B cell (primary cell): ENCODE data around the gene ANKRD33B. TPM values are rescaled to one million over a fixed set of nuclear protein-coding genes. Genes with fewer than 3 reads are reported as not detected.
A peak's percentile ranks its signal among the peaks of the same experiment; 100 is the strongest.

Source experiments
- ATAC-seq: fragments of 200-7000 bp; cut with Tn5 transposase; one replicate; pipeline ENCODE4 v1.10.0; 2021; ENCODE audit warnings: low read depth, mild to moderate bottlenecking, moderate number of reproducible peaks, moderate library complexity
- CTCF ChIA-PET: fragments of 350-600 bp; sonication (Branson Sonifier 250); formaldehyde crosslinking; loops from one replicate; lab custom pipeline; 2021; ENCODE audit warnings: antibody characterized with exemption, inconsistent platforms; lab: Charles Lee
- POLR2A ChIA-PET: fragments of 350-600 bp; sonication (Branson Sonifier 250); formaldehyde crosslinking; loops from one replicate; lab custom pipeline; 2021; ENCODE audit warnings: antibody characterized with exemption; lab: Charles Lee
- DNase-seq: peaks from one replicate; pipeline ENCODE4 v3.0.0; 2013
- H2AFZ ChIP-seq: 2 replicates; pipeline ENCODE4 v1.6.1; 2012; ENCODE audit warnings: mild to moderate bottlenecking, low read depth, low read length; ENCODE audit not compliant: insufficient read depth, poor library complexity, severe bottlenecking
- H3K27ac ChIP-seq, 2 donors: 1 replicate in 1 of 2; 2 replicates in 1 of 2; pipeline ENCODE4 v1.5.1; 2012 to 2013; ENCODE audit warnings: low read length in 2 of 2, mild to moderate bottlenecking in 2 of 2, moderate library complexity in 1 of 2
- H3K27me3 ChIP-seq, 4 experiments: fragments of 200-600 bp in 1 of 4; sonication (generic) in 1 of 4; replicated peaks in 1 of 4; 1 replicate in 2 of 4; 2 replicates in 2 of 4; pipeline versions ENCODE4 v1.6.1 to v1.7.0; 2013 to 2016; ENCODE audit warnings: low read length in 3 of 4, mild to moderate bottlenecking in 2 of 4, mixed read lengths in 1 of 4, moderate library complexity in 1 of 4; ENCODE audit not compliant: insufficient read depth in 4 of 4, control insufficient read depth in 3 of 4; ENCODE audit errors: control extremely low read depth in 1 of 4
- H3K36me3 ChIP-seq, 2 experiments: replicated peaks in 1 of 2; 1 replicate in 1 of 2; 2 replicates in 1 of 2; pipeline versions ENCODE4 v1.6.1 to v1.7.1; 2013; ENCODE audit warnings: low read length in 1 of 2; ENCODE audit not compliant: insufficient read depth in 2 of 2, control insufficient read depth in 1 of 2; ENCODE audit errors: control extremely low read depth in 1 of 2, extremely low read depth in 1 of 2
- H3K4me1 ChIP-seq, 2 donors: fragments of 200-600 bp in 1 of 2; sonication (generic) in 1 of 2; 1 replicate in 1 of 2; 2 replicates in 1 of 2; pipeline versions ENCODE4 v1.5.1 to v1.6.1; 2013 to 2017; ENCODE audit warnings: low read length in 2 of 2; ENCODE audit not compliant: control insufficient read depth in 2 of 2, insufficient read depth in 2 of 2
- H3K4me2 ChIP-seq: replicated peaks from 2 replicates; pipeline ENCODE3; 2012; ENCODE audit warnings: mild to moderate bottlenecking, low read depth, low read length; ENCODE audit not compliant: poor library complexity, severe bottlenecking
- H3K4me3 ChIP-seq, 5 experiments: fragments of 200-600 bp in 1 of 5; sonication (generic) in 1 of 5; 1 replicate in 3 of 5; 2 replicates in 2 of 5; pipeline versions ENCODE4 v1.5.1 to v1.7.0; 2011 to 2016; ENCODE audit warnings: low read length in 4 of 5, mild to moderate bottlenecking in 4 of 5, low read depth in 2 of 5, control low read depth in 1 of 5, moderate library complexity in 1 of 5; ENCODE audit not compliant: insufficient read depth in 1 of 5; ENCODE audit errors: control extremely low read depth in 1 of 5, extremely low read depth in 1 of 5
- H3K79me2 ChIP-seq: fragments of 200-600 bp; sonication (generic); one replicate; pipeline ENCODE4 v1.6.0; 2016; ENCODE audit warnings: low read length; ENCODE audit not compliant: control insufficient read depth, insufficient read depth
- H3K9ac ChIP-seq: fragments of 200-600 bp; sonication (generic); 2 replicates; pipeline ENCODE4 v1.6.1; 2017; ENCODE audit warnings: mild to moderate bottlenecking, low read length, moderate library complexity
- H3K9me3 ChIP-seq, 3 donors: one replicate each; pipeline versions ENCODE4 v1.6.1 to v1.7.1; 2013; ENCODE audit warnings: low read length in 2 of 3; ENCODE audit not compliant: control insufficient read depth in 2 of 3, insufficient read depth in 1 of 3; ENCODE audit errors: control extremely low read depth in 1 of 3
- H4K20me1 ChIP-seq: 2 replicates; pipeline ENCODE4 v1.6.0; 2012; ENCODE audit warnings: mild to moderate bottlenecking, low read length; ENCODE audit not compliant: insufficient read depth, control insufficient read depth, poor library complexity, severe bottlenecking
- H3K27ac Mint-ChIP-seq: one replicate; pipeline ENCODE4 v1.8.0; 2021; ENCODE audit warnings: mixed read lengths
- H3K27me3 Mint-ChIP-seq: one replicate; pipeline ENCODE4 v1.8.0; 2021; ENCODE audit warnings: mixed read lengths
- H3K4me1 Mint-ChIP-seq: one replicate; pipeline ENCODE4 v1.8.0; 2021; ENCODE audit warnings: mixed read lengths
- H3K4me3 Mint-ChIP-seq: one replicate; pipeline ENCODE4 v1.8.0; 2021; ENCODE audit warnings: mixed read lengths
- H3K9me3 Mint-ChIP-seq: one replicate; pipeline ENCODE4 v1.8.0; 2022; ENCODE audit warnings: mixed read lengths; ENCODE audit not compliant: insufficient read depth
- EZH2 ChIP-seq: IDR thresholded peaks from 2 replicates; pipeline ENCODE4 v1.6.1; 2012; ENCODE audit warnings: borderline replicate concordance, low read depth, mild to moderate bottlenecking, moderate library complexity, low read length; ENCODE audit not compliant: insufficient read depth, poor library complexity, severe bottlenecking
- WGBS: methylation state at CpG from one replicate; pipeline ENCODE4 v1.1.5; 2013; ENCODE audit warnings: missing lambda C conversion rate; ENCODE audit not compliant: insufficient coverage; 5-methylcytosine and 5-hydroxymethylcytosine counted together
- intact Hi-C: fragments of 100-400 bp; cut with micrococcal nuclease; formaldehyde crosslinking; loops from one replicate; pipeline ENCODE4 v1.10.0; 2022
- polyA plus RNA-seq: library from polyadenylated mRNA; depleted of rRNA; stranded (reverse); fragments of >200 nt; gene quantifications from 2 replicates; pipeline ENCODE4 v1.2.3, GENCODE V29; 2012
- total RNA-seq, 2 donors: library from RNA; stranded (reverse); fragments of 120-200 nt in 1 of 2; gene quantifications; 1 replicate in 1 of 2; 2 replicates in 1 of 2; pipeline versions ENCODE4 v1.2.3 to v1.2.4, GENCODE V29; 2013 to 2022
- TF ChIP-seq, protein P1 (sequence below): fragments of 200-600 bp; IDR thresholded peaks from one replicate; pipeline ENCODE4 v1.8.0; 2022; ENCODE audit warnings: antibody characterized with exemption, mild to moderate bottlenecking

ANKRD33B gene
- total and polyA plus RNA-seq, 2 donors (not counting 1 experiment from before 2014, with no cell fraction given), result 2.9 to 23.4 TPM

GRCh38 chr5:10588109-10588775, 24.4 kb downstream of the ANKRD33B start:
- Mint-ChIP-seq H3K9me3 (peaks cover 3% of the 10 kb centered on the region), H3K4me1 (peaks cover 69% of the 10 kb centered on the region), H3K4me3 (no peak overlapping the region), H3K27ac (peak overlapping the region; percentile 21), H3K27me3 (no peaks in the 10 kb centered on the region)
- ATAC-seq (no peak), DNase-seq (no peak)
- WGBS, result no CpG with 5 or more reads among the region's 8 CpGs
- ChIA-PET CTCF (interaction anchor here (1.3 to 1.4 kb wide), 2 partner anchors 40 to 136 kb away, joined by 3 to 4 read pairs; no protein-coding TSS in a partner anchor), POLR2A (interaction anchor here (0.9 kb wide), 1 partner anchor 17 kb away, joined by 3 read pairs; no protein-coding TSS in a partner anchor)
- H3K4me3 ChIP-seq, result no peak overlapping the region
- H3K79me2 ChIP-seq, result peaks cover 79% of the 10 kb centered on the region
- no peaks in the 10 kb centered on the region for H3K36me3 ChIP-seq
- H3K4me2 ChIP-seq, result no peak overlapping the region
- no peaks in the 10 kb centered on the region for H3K27me3 ChIP-seq
- peaks cover 52% of the 10 kb centered on the region for H4K20me1 ChIP-seq
- no peak overlapping the region for H3K27ac ChIP-seq
- peaks cover 0 to 11% (median 11%) of the 10 kb centered on the region in 3 donors for H3K9me3 ChIP-seq
- H3K9ac ChIP-seq, result no peak overlapping the region
- TF ChIP-seq, protein P1, sequence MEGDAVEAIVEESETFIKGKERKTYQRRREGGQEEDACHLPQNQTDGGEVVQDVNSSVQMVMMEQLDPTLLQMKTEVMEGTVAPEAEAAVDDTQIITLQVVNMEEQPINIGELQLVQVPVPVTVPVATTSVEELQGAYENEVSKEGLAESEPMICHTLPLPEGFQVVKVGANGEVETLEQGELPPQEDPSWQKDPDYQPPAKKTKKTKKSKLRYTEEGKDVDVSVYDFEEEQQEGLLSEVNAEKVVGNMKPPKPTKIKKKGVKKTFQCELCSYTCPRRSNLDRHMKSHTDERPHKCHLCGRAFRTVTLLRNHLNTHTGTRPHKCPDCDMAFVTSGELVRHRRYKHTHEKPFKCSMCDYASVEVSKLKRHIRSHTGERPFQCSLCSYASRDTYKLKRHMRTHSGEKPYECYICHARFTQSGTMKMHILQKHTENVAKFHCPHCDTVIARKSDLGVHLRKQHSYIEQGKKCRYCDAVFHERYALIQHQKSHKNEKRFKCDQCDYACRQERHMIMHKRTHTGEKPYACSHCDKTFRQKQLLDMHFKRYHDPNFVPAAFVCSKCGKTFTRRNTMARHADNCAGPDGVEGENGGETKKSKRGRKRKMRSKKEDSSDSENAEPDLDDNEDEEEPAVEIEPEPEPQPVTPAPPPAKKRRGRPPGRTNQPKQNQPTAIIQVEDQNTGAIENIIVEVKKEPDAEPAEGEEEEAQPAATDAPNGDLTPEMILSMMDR, result no peak
- no peak for TF ChIP-seq EZH2
- peaks cover 35 to 39% of the 10 kb centered on the region in 2 donors for H3K4me1 ChIP-seq
- intact Hi-C loops, result no loop called here
- H2AFZ ChIP-seq, result no peak overlapping the region

- Mint-ChIP-seq H3K9me3 (peaks cover 3% of the 10 kb centered on the region), H3K4me1 (peaks cover 69% of the 10 kb centered on the region), H3K4me3 (peak overlapping the region; percentile 21), H3K27me3 (no peaks in the 10 kb centered on the region), H3K27ac (peak overlapping the region; percentile 69)
- peaks cover 79% of the 10 kb centered on the region for H3K79me2 ChIP-seq
- no peak for ATAC-seq
- peaks cover 29 to 32% of the 10 kb centered on the region in 2 donors for H3K4me1 ChIP-seq
- no peaks in the 10 kb centered on the region for H3K36me3 ChIP-seq
- peak; percentile 24 for DNase-seq
- H4K20me1 ChIP-seq, result peaks cover 52% of the 10 kb centered on the region
- intact Hi-C loops, result no loop called here
- ChIA-PET POLR2A (no interaction called here), CTCF (interaction anchor here (1.3 to 1.4 kb wide), 2 partner anchors 39 to 137 kb away, joined by 3 to 4 read pairs; no protein-coding TSS in a partner anchor)
- peaks cover 0 to 11% (median 11%) of the 10 kb centered on the region in 3 donors for H3K9me3 ChIP-seq
- H3K4me2 ChIP-seq, result peak overlapping the region; percentile 14
- H3K27me3 ChIP-seq, result no peaks in the 10 kb centered on the region
- WGBS, result 29% methylated on average over 11 of the region's 11 CpGs
- no peak overlapping the region for H3K9ac ChIP-seq
- H2AFZ ChIP-seq, result no peak overlapping the region
- no peak overlapping the region for H3K4me3 ChIP-seq
- TF ChIP-seq, protein P1, result no peak
- TF ChIP-seq EZH2, result no peak
- no peak overlapping the region for H3K27ac ChIP-seq
Measured at GRCh38 chr5:10588779-10589447, 25.0 kb downstream of the ANKRD33B start.
